Kidney epithelial cell (primary cell): ENCODE data around the gene PRKAR2A. TPM values are rescaled to one million over a fixed set of nuclear protein-coding genes. Genes with fewer than 3 reads are reported as not detected.
"Not testable (repeated sequence)": the region's sequence is repeated elsewhere in the genome, so short reads cannot be mapped to it uniquely, and the experiment has no call there.

Experiments
- DNase-seq: peaks from one replicate; pipeline ENCODE4 v3.0.0-alpha.2; 2010; ENCODE audit warnings: low read depth
- H3K27me3 ChIP-seq: 2 replicates; pipeline ENCODE4 v1.6.0; 2011; ENCODE audit warnings: low read length; ENCODE audit not compliant: control insufficient read depth, insufficient read depth
- H3K36me3 ChIP-seq: 2 replicates; pipeline ENCODE4 v1.5.1; 2011; ENCODE audit warnings: low read length; ENCODE audit not compliant: control insufficient read depth, insufficient read depth
- H3K4me3 ChIP-seq: 2 replicates; pipeline ENCODE4 v1.5.1; 2011; ENCODE audit warnings: low read depth, mild to moderate bottlenecking, control low read depth, low read length
- CTCF ChIP-seq: IDR thresholded peaks from 2 replicates; pipeline ENCODE4 v1.5.1; 2011; ENCODE audit warnings: mild to moderate bottlenecking, moderate library complexity, low read length, control low read depth, inconsistent platforms; ENCODE audit not compliant: insufficient read depth, poor library complexity, severe bottlenecking
- total RNA-seq: library from RNA; depleted of rRNA; stranded (reverse); fragments of >200 nt; gene quantifications from 2 replicates; pipeline ENCODE4 v1.2.3, GENCODE V29; 2015

PRKAR2A gene
- total RNA-seq, 1 donor from 2014 or later: 27.5 TPM

GRCh38 chr3:48739955-48740823 is 107.5 kb downstream of the PRKAR2A start:
- DNase-seq: no peak
- Histone ChIP-seq H3K36me3 (no peaks in the 10 kb centered on the region), H3K4me3 (no peak overlapping the region), H3K27me3 (no peaks in the 10 kb centered on the region)
- TF ChIP-seq CTCF: peak; percentile 89

DNA sequence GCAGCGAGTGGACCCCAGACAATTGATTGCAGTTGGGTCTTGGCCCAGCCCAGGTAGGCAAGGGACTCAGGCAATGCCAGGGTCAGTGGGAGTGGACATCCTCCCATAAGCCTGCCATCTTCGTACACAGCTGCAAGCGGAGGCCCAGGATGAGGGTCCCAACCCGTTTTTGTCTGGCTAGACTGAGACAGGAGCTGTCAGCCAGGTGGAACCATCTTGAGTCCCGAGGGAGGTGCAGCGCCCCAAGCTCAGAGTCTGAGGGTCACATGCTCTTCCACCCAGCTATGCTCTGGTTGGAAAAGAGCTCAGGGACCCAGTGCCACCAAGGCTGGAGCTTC is 108.1 kb downstream of the PRKAR2A start:
- Histone ChIP-seq H3K36me3 (no peaks in the 10 kb centered on the region), H3K4me3 (no peak overlapping the region), H3K27me3 (no peaks in the 10 kb centered on the region)
- DNase-seq: no peak
- TF ChIP-seq CTCF: no peak

- TF ChIP-seq CTCF: no peak
- Histone ChIP-seq H3K27me3 (no peaks in the 10 kb centered on the region), H3K36me3 (no peaks in the 10 kb centered on the region), H3K4me3 (no peak overlapping the region)
- no peak for DNase-seq
These were observed 108.6 kb downstream of the PRKAR2A start for GRCh38 chr3:48738926-48739616.

GRCh38 chr3:48738144-48738536 is 109.5 kb downstream of the PRKAR2A start:
- no peaks in the 10 kb centered on the region for H3K27me3 ChIP-seq
- TF ChIP-seq CTCF: no peak
- H3K36me3 ChIP-seq: no peaks in the 10 kb centered on the region
- DNase-seq: no peak
- no peak overlapping the region for H3K4me3 ChIP-seq

GRCh38 chr3:48735075-48735767 is 112.5 kb downstream of the PRKAR2A start:
- DNase-seq, H3K36me3 ChIP-seq, H3K4me3 ChIP-seq, H3K27me3 ChIP-seq: not testable (repeated sequence)

GRCh38 chr3:48734541-48734940 is 113.1 kb downstream of the PRKAR2A start:
- H3K27me3 ChIP-seq, H3K4me3 ChIP-seq, H3K36me3 ChIP-seq, DNase-seq: not testable (repeated sequence)

DNA sequence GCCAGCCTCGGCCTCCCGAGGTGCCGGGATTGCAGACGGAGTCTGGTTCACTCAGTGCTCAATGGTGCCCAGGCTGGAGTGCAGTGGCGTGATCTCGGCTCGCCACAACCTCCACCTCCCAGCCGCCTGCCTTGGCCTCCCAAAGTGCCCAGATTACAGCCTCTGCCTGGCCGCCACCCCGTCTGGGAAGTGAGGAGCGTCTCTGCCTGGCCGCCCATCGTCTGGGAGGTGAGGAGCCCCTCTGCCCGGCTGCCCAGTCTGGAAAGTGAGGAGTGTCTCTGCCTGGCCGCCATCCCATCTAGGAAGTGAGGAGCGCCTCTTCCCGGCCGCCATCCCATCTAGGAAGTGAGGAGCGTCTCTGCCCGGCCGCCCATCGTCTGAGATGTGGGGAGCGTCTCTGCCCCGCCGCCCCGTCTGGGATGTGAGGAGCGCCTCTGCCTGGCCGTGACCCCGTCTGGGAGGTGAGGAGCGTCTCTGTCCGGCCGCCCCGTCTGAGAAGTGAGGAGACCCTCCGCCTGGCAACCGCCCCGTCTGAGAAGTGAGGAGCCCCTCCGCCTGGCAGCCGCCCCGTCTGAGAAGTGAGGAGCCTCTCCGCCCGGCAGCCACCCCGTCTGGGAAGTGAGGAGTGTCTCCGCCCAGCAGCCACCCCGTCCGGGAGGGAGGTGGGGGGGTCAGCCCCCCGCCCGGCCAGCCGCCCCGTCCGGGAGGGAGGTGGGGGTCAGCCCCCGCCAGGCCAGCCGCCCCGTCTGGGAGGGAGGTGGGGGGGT is 113.7 kb downstream of the PRKAR2A start:
- not testable (repeated sequence) for H3K27me3 ChIP-seq, DNase-seq, H3K36me3 ChIP-seq, H3K4me3 ChIP-seq
